Natural killer cell treated with Interleukin-12 subunit alpha and Interleukin-12 subunit beta and Interleukin-15 and Interleukin-18, amount 100 ng/mL, for 72 hours (primary cell): Measurements from ENCODE around the gene NPAS2. TPM values are rescaled to one million over a fixed set of nuclear protein-coding genes. Genes with fewer than 3 reads are reported as not detected.
A peak's percentile ranks its signal among the peaks of the same experiment; 100 is the strongest.

Source experiments
- ATAC-seq, 2 donors: fragments of 150-1000 bp; cut with Tn5 transposase in 1 of 2; sonication (Bioruptor Pico), chemical (Tn5 transposase) in 1 of 2; 2 replicates each; pipeline ENCODE4 v1.10.0; 2021
- DNase-seq: peaks from one replicate; pipeline ENCODE4 v3.0.0; 2022; ENCODE audit warnings: low spot score
- H3K27ac Mint-ChIP-seq, 2 donors: 1 replicate in 1 of 2; 2 replicates in 1 of 2; pipeline ENCODE4 v1.8.0; 2022; ENCODE audit warnings: mixed read lengths in 2 of 2, mild to moderate bottlenecking in 1 of 2, moderate library complexity in 1 of 2
- H3K27me3 Mint-ChIP-seq, 2 donors: 1 replicate in 1 of 2; 2 replicates in 1 of 2; pipeline ENCODE4 v1.8.0; 2022; ENCODE audit warnings: mixed read lengths in 2 of 2
- H3K36me3 Mint-ChIP-seq: one replicate; pipeline ENCODE4 v1.8.0; 2022; ENCODE audit warnings: mixed read lengths
- H3K4me1 Mint-ChIP-seq, 2 donors: 1 replicate in 1 of 2; 2 replicates in 1 of 2; pipeline ENCODE4 v1.8.0; 2022; ENCODE audit warnings: low read depth in 2 of 2, mixed read lengths in 2 of 2, mild to moderate bottlenecking in 1 of 2
- H3K4me3 Mint-ChIP-seq: one replicate; pipeline ENCODE4 v1.8.0; 2022; ENCODE audit warnings: mixed read lengths
- H3K9me3 Mint-ChIP-seq: 2 replicates; pipeline ENCODE4 v1.8.0; 2022; ENCODE audit warnings: mixed read lengths
- total RNA-seq, 2 donors: library from RNA; stranded (reverse); gene quantifications; one replicate each; pipeline ENCODE4 v1.2.3, GENCODE V29; 2022

Gene NPAS2
- total RNA-seq, 2 donors from 2014 or later, result 0.31 to 0.53 TPM

- Mint-ChIP-seq H3K27me3 (peaks cover 12 to 14% of the 10 kb centered on the region in 2 donors), H3K4me3 (no peak overlapping the region), H3K9me3 (no peaks in the 10 kb centered on the region), H3K4me1 (no peaks in the 10 kb centered on the region), H3K36me3 (no peaks in the 10 kb centered on the region), H3K27ac (no peak overlapping the region)
- DNase-seq, result no peak
- ATAC-seq, result no peak
Measured at GRCh38 chr2:100859902-100860301, 40.0 kb downstream of the NPAS2 start.

- H3K36me3 Mint-ChIP-seq, result no peaks in the 10 kb centered on the region
- H3K9me3 Mint-ChIP-seq, result no peaks in the 10 kb centered on the region
- DNase-seq, result no peak
- H3K27ac Mint-ChIP-seq, result no peak overlapping the region
- ATAC-seq, result no peak
- peaks cover 13 to 15% of the 10 kb centered on the region in 2 donors for H3K27me3 Mint-ChIP-seq
- H3K4me1 Mint-ChIP-seq, result no peaks in the 10 kb centered on the region
- no peak overlapping the region for H3K4me3 Mint-ChIP-seq
Measured at GRCh38 chr2:100861340-100861739, 41.4 kb downstream of the NPAS2 start.

- Mint-ChIP-seq H3K9me3 (no peaks in the 10 kb centered on the region), H3K27me3 (peaks cover 18 to 19% of the 10 kb centered on the region in 2 donors), H3K36me3 (no peaks in the 10 kb centered on the region), H3K4me1 (no peaks in the 10 kb centered on the region), H3K4me3 (no peak overlapping the region), H3K27ac (no peak overlapping the region)
- DNase-seq (no peak), ATAC-seq (no peak)
Measured at GRCh38 chr2:100862081-100862480, 42.1 kb downstream of the NPAS2 start.

GRCh38 chr2:100865816-100866460 is 46.0 kb downstream of the NPAS2 start:
- H3K27ac Mint-ChIP-seq, result no peak overlapping the region
- H3K4me1 Mint-ChIP-seq, result no peaks in the 10 kb centered on the region
- DNase-seq, result no peak
- H3K9me3 Mint-ChIP-seq, result no peaks in the 10 kb centered on the region
- H3K36me3 Mint-ChIP-seq, result peaks cover 6% of the 10 kb centered on the region
- ATAC-seq, result peak in 1 of 2 donors; percentile 20
- H3K4me3 Mint-ChIP-seq, result no peak overlapping the region
- H3K27me3 Mint-ChIP-seq, result peaks cover 18 to 37% of the 10 kb centered on the region in 2 donors

GRCh38 chr2:100868083-100868482 is 48.1 kb downstream of the NPAS2 start:
- Mint-ChIP-seq H3K4me3 (no peak overlapping the region), H3K27me3 (peaks cover 19 to 40% of the 10 kb centered on the region in 2 donors), H3K36me3 (peaks cover 6% of the 10 kb centered on the region), H3K4me1 (no peaks in the 10 kb centered on the region), H3K9me3 (no peaks in the 10 kb centered on the region), H3K27ac (no peak overlapping the region)
- DNase-seq, result no peak
- ATAC-seq, result no peak

GRCh38 chr2:100869120-100869519 is 49.2 kb downstream of the NPAS2 start:
- H3K4me1 Mint-ChIP-seq, result no peaks in the 10 kb centered on the region
- H3K27me3 Mint-ChIP-seq, result peaks cover 17 to 40% of the 10 kb centered on the region in 2 donors
- H3K4me3 Mint-ChIP-seq, result no peak overlapping the region
- H3K36me3 Mint-ChIP-seq, result peaks cover 6% of the 10 kb centered on the region
- H3K9me3 Mint-ChIP-seq, result no peaks in the 10 kb centered on the region
- DNase-seq (no peak), ATAC-seq (no peak)
- H3K27ac Mint-ChIP-seq, result no peak overlapping the region

- Mint-ChIP-seq H3K4me1 (no peaks in the 10 kb centered on the region), H3K27ac (no peak overlapping the region), H3K9me3 (no peaks in the 10 kb centered on the region), H3K36me3 (peaks cover 6% of the 10 kb centered on the region), H3K4me3 (no peak overlapping the region), H3K27me3 (peaks cover 16 to 40% of the 10 kb centered on the region in 2 donors)
- ATAC-seq (peak in 1 of 2 donors; percentile 24), DNase-seq (no peak)
Measured at GRCh38 chr2:100870652-100871531, 51.0 kb downstream of the NPAS2 start.

- H3K9me3 Mint-ChIP-seq, result no peaks in the 10 kb centered on the region
- peaks cover 11 to 13% of the 10 kb centered on the region in 2 donors for H3K27me3 Mint-ChIP-seq
- H3K27ac Mint-ChIP-seq, result no peak overlapping the region
- no peaks in the 10 kb centered on the region for H3K4me1 Mint-ChIP-seq
- no peaks in the 10 kb centered on the region for H3K36me3 Mint-ChIP-seq
- ATAC-seq, result no peak
- H3K4me3 Mint-ChIP-seq, result no peak overlapping the region
- DNase-seq, result no peak
Measured at GRCh38 chr2:100875516-100876230, 55.7 kb downstream of the NPAS2 start.

- H3K27ac Mint-ChIP-seq, result no peak overlapping the region
- no peaks in the 10 kb centered on the region for H3K36me3 Mint-ChIP-seq
- H3K4me3 Mint-ChIP-seq, result no peak overlapping the region
- no peaks in the 10 kb centered on the region for H3K9me3 Mint-ChIP-seq
- peaks cover 8% of the 10 kb centered on the region in 2 donors for H3K27me3 Mint-ChIP-seq
- DNase-seq, result no peak
- no peaks in the 10 kb centered on the region for H3K4me1 Mint-ChIP-seq
- ATAC-seq, result no peak
Measured at GRCh38 chr2:100876231-100876860, 56.4 kb downstream of the NPAS2 start.

- H3K27me3 Mint-ChIP-seq, result peaks cover 0 to 7% of the 10 kb centered on the region in 2 donors
- no peak for ATAC-seq
- H3K9me3 Mint-ChIP-seq, result no peaks in the 10 kb centered on the region
- H3K27ac Mint-ChIP-seq, result no peak overlapping the region
- H3K36me3 Mint-ChIP-seq, result no peaks in the 10 kb centered on the region
- H3K4me1 Mint-ChIP-seq, result no peaks in the 10 kb centered on the region
- DNase-seq, result no peak
- H3K4me3 Mint-ChIP-seq, result no peak overlapping the region
Measured at GRCh38 chr2:100877555-100877954, 57.6 kb downstream of the NPAS2 start.

GRCh38 chr2:100878000-100878791 is 58.3 kb downstream of the NPAS2 start:
- H3K4me3 Mint-ChIP-seq, result no peak overlapping the region
- H3K36me3 Mint-ChIP-seq, result no peaks in the 10 kb centered on the region
- no peaks in the 10 kb centered on the region for H3K4me1 Mint-ChIP-seq
- no peaks in the 10 kb centered on the region for H3K9me3 Mint-ChIP-seq
- DNase-seq (no peak), ATAC-seq (no peak)
- H3K27me3 Mint-ChIP-seq, result peaks cover 0 to 7% of the 10 kb centered on the region in 2 donors
- H3K27ac Mint-ChIP-seq, result no peak overlapping the region

- H3K27ac Mint-ChIP-seq, result no peak overlapping the region
- DNase-seq (no peak), ATAC-seq (no peak)
Measured at GRCh38 chr2:100879296-100879695, 59.4 kb downstream of the NPAS2 start.

GRCh38 chr2:100880036-100880435 is 60.1 kb downstream of the NPAS2 start:
- Mint-ChIP-seq H3K4me1 (no peaks in the 10 kb centered on the region), H3K9me3 (no peaks in the 10 kb centered on the region), H3K27ac (no peak overlapping the region), H3K36me3 (no peaks in the 10 kb centered on the region), H3K4me3 (no peak overlapping the region), H3K27me3 (peaks cover 9% of the 10 kb centered on the region in 2 donors)
- DNase-seq (no peak), ATAC-seq (no peak)

More at GRCh38 chr2:100879296-100879695, 59.4 kb downstream of the NPAS2 start:
- no peaks in the 10 kb centered on the region for H3K36me3 Mint-ChIP-seq
- H3K4me1 Mint-ChIP-seq, result no peaks in the 10 kb centered on the region
- no peaks in the 10 kb centered on the region for H3K9me3 Mint-ChIP-seq
- H3K4me3 Mint-ChIP-seq, result no peak overlapping the region
- H3K27me3 Mint-ChIP-seq, result peaks cover 5 to 7% of the 10 kb centered on the region in 2 donors
